SU-DHL-6 (cell line): ENCODE measurements around the gene NOS1AP.

ENCODE experiments used
- H2AFZ ChIP-seq: fragments of 200-600 bp; sonication (generic); 2 replicates; pipeline ENCODE4 v1.6.1; 2014; ENCODE audit warnings: low read depth, mild to moderate bottlenecking, moderate library complexity, mixed read lengths, antibody characterized with exemption, low read length; ENCODE audit not compliant: severe bottlenecking
- H3F3A ChIP-seq: fragments of 200-600 bp; shearing (Covaris generic); 2 replicates; pipeline ENCODE4 v1.6.0; 2016; ENCODE audit warnings: antibody characterized with exemption, mild to moderate bottlenecking; ENCODE audit not compliant: insufficient read depth
- H3K27ac ChIP-seq: fragments of 200-600 bp; sonication (generic); 2 replicates; pipeline ENCODE4 v1.5.1; 2016; ENCODE audit warnings: low read depth, mild to moderate bottlenecking, low read length, moderate library complexity, mixed read lengths
- H3K27me3 ChIP-seq: fragments of 200-600 bp; sonication (generic), shearing (Covaris generic); 2 replicates; pipeline ENCODE4 v1.6.0; 2014; ENCODE audit warnings: mild to moderate bottlenecking, low read length
- H3K36me3 ChIP-seq: fragments of 200-600 bp; sonication (generic); 2 replicates; pipeline ENCODE4 v1.6.1; 2014; ENCODE audit warnings: mild to moderate bottlenecking, low read length, mixed read lengths
- H3K4me2 ChIP-seq: fragments of 300-600, 200-600 bp; shearing (Covaris generic), sonication (generic); 2 replicates; pipeline ENCODE4 v1.6.0; 2014; ENCODE audit warnings: low read length, low read depth, mild to moderate bottlenecking; ENCODE audit not compliant: poor library complexity, severe bottlenecking
- H3K4me3 ChIP-seq: fragments of 200-600 bp; sonication (generic); 2 replicates; pipeline ENCODE4 v1.5.1; 2014; ENCODE audit warnings: antibody characterized with exemption, low read length, mild to moderate bottlenecking, mixed read lengths; ENCODE audit not compliant: insufficient read depth, poor library complexity, severe bottlenecking
- H3K79me2 ChIP-seq: fragments of 200-600 bp; sonication (generic); 2 replicates; pipeline ENCODE4 v1.6.1; 2014; ENCODE audit warnings: mild to moderate bottlenecking, low read length, moderate library complexity; ENCODE audit not compliant: insufficient read depth
- H3K9ac ChIP-seq: fragments of 200-600 bp; sonication (generic); 2 replicates; pipeline ENCODE4 v1.7.0; 2014; ENCODE audit warnings: mild to moderate bottlenecking, low read length
- H3K9me2 ChIP-seq: fragments of 200-600 bp; sonication (generic); replicated peaks from 2 replicates; pipeline ENCODE4 v1.6.1; 2014; ENCODE audit warnings: low read length; ENCODE audit not compliant: insufficient read depth
- H3K9me3 ChIP-seq: fragments of 200-600 bp; sonication (generic); 2 replicates; pipeline ENCODE4 v1.6.1; 2014; ENCODE audit warnings: low read length, mixed read lengths; ENCODE audit not compliant: insufficient read depth
- H4K20me1 ChIP-seq: fragments of 200-600 bp; sonication (generic); 2 replicates; pipeline ENCODE4 v1.6.1; 2014; ENCODE audit warnings: low read depth, mild to moderate bottlenecking, antibody characterized with exemption, low read length, moderate library complexity, mixed read lengths
- EZH2phosphoT487 ChIP-seq: fragments of 200-600 bp; sonication (generic), shearing (Covaris generic); conservative IDR thresholded peaks from 2 replicates; pipeline ENCODE4 v1.6.1; 2018; ENCODE audit warnings: mild to moderate bottlenecking, antibody characterized with exemption, low read length, moderate library complexity, mixed read lengths
- TF ChIP-seq, protein P1 (sequence below): fragments of 200-600 bp; sonication (generic); IDR thresholded peaks from one replicate; pipeline ENCODE4 v1.5.1; 2017; ENCODE audit warnings: antibody characterized with exemption, mild to moderate bottlenecking, low read length, moderate library complexity; ENCODE audit not compliant: insufficient read depth, poor library complexity, severe bottlenecking

NOS1AP gene

DNA sequence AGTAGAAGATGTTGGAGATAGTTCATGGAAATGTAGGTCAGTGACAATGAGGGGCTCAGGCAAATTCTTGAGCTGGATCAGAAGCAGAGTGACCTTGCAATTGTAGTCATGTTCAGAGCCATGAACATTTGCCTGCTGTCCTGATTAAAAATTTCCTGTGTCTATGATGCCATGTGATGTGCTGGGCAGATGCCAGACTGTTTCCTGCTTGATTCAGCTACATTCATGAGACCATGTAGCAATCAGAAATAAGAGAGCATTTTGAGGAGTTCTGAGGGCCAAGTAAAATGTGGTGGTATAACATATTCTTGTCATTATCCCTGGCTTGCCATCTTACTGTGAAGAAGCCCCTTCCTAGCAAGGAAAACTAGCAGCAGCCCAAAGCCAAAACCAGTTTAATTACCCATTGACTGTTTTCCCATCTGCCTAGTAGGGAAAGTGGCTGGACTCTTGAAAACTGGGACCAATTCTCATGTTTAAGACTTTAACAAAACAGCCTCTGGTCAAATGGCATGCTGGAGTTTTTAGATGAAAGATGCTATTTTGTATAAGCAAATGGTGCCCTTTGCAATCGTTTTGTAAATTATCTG is 118.3 kb downstream of the NOS1AP start:
- Histone ChIP-seq H3F3A (no peaks in the 10 kb centered on the region), H3K9me3 (no peaks in the 10 kb centered on the region), H3K9me2 (no peaks in the 10 kb centered on the region), H2AFZ (no peak overlapping the region), H3K27me3 (no peaks in the 10 kb centered on the region), H3K27ac (no peak overlapping the region), H3K36me3 (no peaks in the 10 kb centered on the region), H3K79me2 (no peaks in the 10 kb centered on the region), H3K4me3 (no peak overlapping the region), H3K4me2 (no peak overlapping the region), H3K9ac (no peak overlapping the region), H4K20me1 (no peaks in the 10 kb centered on the region)
- TF ChIP-seq, protein P1, sequence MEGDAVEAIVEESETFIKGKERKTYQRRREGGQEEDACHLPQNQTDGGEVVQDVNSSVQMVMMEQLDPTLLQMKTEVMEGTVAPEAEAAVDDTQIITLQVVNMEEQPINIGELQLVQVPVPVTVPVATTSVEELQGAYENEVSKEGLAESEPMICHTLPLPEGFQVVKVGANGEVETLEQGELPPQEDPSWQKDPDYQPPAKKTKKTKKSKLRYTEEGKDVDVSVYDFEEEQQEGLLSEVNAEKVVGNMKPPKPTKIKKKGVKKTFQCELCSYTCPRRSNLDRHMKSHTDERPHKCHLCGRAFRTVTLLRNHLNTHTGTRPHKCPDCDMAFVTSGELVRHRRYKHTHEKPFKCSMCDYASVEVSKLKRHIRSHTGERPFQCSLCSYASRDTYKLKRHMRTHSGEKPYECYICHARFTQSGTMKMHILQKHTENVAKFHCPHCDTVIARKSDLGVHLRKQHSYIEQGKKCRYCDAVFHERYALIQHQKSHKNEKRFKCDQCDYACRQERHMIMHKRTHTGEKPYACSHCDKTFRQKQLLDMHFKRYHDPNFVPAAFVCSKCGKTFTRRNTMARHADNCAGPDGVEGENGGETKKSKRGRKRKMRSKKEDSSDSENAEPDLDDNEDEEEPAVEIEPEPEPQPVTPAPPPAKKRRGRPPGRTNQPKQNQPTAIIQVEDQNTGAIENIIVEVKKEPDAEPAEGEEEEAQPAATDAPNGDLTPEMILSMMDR = no peak
- no peak for TF ChIP-seq EZH2phosphoT487

DNA sequence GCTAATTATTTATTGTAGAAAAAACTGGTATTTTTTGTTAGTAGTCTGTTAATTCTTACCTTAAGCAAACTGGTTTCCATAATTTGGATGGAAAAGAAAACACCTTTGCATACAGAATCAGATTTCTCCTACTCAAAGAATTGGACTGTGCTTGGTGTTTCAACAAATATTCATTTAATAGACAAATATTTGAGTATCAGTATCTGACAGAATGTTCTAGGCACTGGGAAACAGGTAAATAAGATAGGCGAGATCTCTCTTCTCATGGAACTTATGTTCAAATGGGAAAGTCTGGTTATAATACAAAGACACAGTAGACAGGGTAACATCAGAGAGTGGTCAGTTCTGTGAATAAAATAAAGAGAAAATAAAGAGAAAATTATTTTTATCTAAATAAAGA is 119.9 kb downstream of the NOS1AP start:
- Histone ChIP-seq H3K4me2 (no peak overlapping the region), H3K9me3 (no peaks in the 10 kb centered on the region), H2AFZ (no peak overlapping the region), H3K79me2 (no peaks in the 10 kb centered on the region), H3K4me3 (no peak overlapping the region), H3F3A (no peaks in the 10 kb centered on the region), H4K20me1 (no peaks in the 10 kb centered on the region), H3K9ac (no peak overlapping the region), H3K27ac (no peak overlapping the region), H3K27me3 (no peaks in the 10 kb centered on the region), H3K36me3 (no peaks in the 10 kb centered on the region), H3K9me2 (no peaks in the 10 kb centered on the region)
- TF ChIP-seq, protein P1 = no peak
- no peak for TF ChIP-seq EZH2phosphoT487

DNA sequence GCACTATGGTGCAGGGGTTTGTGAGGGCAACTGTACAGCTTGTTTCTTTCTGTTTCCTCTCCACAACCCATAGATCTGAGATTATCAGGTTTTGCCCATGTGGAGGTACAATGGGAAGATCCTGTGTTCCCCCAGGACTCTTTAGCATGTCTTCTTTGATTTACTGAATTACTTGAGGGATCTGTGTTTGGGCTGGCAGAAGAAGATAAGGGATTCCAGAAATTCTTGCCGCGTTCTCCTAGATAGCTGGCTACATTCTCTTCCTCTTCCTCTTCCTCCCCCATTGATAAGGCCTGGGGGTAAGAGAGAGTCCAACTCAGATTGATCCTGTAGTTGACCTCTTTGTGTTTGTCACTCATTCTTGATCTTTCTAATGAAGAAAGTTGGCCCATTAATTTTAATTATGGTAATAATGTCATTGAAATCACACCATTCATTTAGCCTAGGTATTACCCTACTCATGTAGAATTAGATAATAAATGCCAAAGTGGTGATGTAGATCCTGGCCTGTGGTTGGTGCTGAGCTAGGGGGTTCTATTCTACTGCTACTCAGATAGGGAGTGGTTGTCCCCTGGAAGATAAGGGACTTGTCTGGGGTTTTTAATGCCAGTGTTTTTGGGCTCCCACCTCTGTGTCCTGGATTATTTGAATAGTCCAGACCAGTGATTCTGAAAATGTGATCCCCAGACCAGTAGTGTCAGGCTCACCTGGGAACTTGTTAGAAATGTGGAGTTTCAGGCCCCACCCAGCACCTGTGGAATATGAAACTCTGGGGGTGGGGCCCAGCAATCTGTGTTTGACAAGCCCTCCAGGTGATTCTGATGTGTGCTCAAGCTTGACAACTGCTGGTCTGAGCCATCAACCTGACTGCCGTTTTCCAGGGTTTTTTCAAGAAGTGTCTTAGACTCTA is 122.2 kb downstream of the NOS1AP start:
- H4K20me1 ChIP-seq = no peaks in the 10 kb centered on the region
- no peak overlapping the region for H3K4me3 ChIP-seq
- no peak overlapping the region for H3K4me2 ChIP-seq
- no peak overlapping the region for H3K27ac ChIP-seq
- no peaks in the 10 kb centered on the region for H3K9me2 ChIP-seq
- H3K9me3 ChIP-seq = no peaks in the 10 kb centered on the region
- H3K79me2 ChIP-seq = no peaks in the 10 kb centered on the region
- no peak overlapping the region for H3K9ac ChIP-seq
- H3K27me3 ChIP-seq = no peaks in the 10 kb centered on the region
- no peak overlapping the region for H2AFZ ChIP-seq
- no peak for TF ChIP-seq EZH2phosphoT487
- TF ChIP-seq, protein P1 = no peak
- H3F3A ChIP-seq = no peaks in the 10 kb centered on the region
- no peaks in the 10 kb centered on the region for H3K36me3 ChIP-seq
